Measurements from ENCODE around the gene ADAMTSL2. TPM values are rescaled to one million over a fixed set of nuclear protein-coding genes. Genes with fewer than 3 reads are reported as not detected.

The ADAMTSL2 gene
- total and polyA plus RNA-seq, 2 of the 13 experiments (the other 11 are each of a cell fraction or from before 2014, with no cell fraction given) = 1.9 to 3.8 TPM

DNA sequence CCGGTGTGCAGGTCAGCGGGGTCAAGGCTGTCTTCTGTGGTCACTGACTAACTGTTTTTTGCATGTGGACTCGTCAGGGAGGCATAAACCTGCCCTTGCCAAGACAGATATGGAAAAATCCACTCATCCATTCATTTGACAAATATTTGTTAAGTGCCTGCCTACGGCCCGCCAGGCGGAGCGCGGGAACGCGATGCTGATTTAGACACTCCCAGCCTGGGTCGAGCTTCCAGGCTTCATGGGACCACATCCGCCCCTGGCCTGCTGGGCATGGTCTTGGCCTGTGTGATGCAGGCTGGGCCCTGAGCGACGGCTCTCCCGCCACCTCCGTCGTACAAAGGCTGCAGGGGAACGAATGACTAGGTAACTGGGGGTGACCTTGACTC, 27.9 kb upstream of the ADAMTSL2 start (continued):
- TF ChIP-seq, protein P1, sequence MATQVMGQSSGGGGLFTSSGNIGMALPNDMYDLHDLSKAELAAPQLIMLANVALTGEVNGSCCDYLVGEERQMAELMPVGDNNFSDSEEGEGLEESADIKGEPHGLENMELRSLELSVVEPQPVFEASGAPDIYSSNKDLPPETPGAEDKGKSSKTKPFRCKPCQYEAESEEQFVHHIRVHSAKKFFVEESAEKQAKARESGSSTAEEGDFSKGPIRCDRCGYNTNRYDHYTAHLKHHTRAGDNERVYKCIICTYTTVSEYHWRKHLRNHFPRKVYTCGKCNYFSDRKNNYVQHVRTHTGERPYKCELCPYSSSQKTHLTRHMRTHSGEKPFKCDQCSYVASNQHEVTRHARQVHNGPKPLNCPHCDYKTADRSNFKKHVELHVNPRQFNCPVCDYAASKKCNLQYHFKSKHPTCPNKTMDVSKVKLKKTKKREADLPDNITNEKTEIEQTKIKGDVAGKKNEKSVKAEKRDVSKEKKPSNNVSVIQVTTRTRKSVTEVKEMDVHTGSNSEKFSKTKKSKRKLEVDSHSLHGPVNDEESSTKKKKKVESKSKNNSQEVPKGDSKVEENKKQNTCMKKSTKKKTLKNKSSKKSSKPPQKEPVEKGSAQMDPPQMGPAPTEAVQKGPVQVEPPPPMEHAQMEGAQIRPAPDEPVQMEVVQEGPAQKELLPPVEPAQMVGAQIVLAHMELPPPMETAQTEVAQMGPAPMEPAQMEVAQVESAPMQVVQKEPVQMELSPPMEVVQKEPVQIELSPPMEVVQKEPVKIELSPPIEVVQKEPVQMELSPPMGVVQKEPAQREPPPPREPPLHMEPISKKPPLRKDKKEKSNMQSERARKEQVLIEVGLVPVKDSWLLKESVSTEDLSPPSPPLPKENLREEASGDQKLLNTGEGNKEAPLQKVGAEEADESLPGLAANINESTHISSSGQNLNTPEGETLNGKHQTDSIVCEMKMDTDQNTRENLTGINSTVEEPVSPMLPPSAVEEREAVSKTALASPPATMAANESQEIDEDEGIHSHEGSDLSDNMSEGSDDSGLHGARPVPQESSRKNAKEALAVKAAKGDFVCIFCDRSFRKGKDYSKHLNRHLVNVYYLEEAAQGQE (IDR thresholded peaks at IDR 0.05; ENCODE audit: borderline replicate concordance in 1 of 2, low read depth in 1 of 2, low read length in 2 of 2) = no peak
- TF ChIP-seq ZMYM3 (CRISPR knock-in tag; IDR thresholded peaks at IDR 0.05) (0 out of 2 replicates have a peak, but pooled peaks have one; percentile 46), NCOA2 (CRISPR knock-in tag; IDR thresholded peaks at IDR 0.05) (peak; percentile 80), ZNF12 (CRISPR knock-in tag; IDR thresholded peaks at IDR 0.05) (no peak; the same call in 1 of the 2 replicates), ZNF790 (CRISPR knock-in tag; IDR thresholded peaks at IDR 0.05; ENCODE audit: borderline replicate concordance) (no peak), ZNF557 (CRISPR knock-in tag; IDR thresholded peaks at IDR 0.05) (peak; percentile 83), ZNF703 (CRISPR knock-in tag; IDR thresholded peaks at IDR 0.05; ENCODE audit: borderline replicate concordance) (no peak), LCORL (IDR thresholded peaks at IDR 0.05) (no peak), LCORL (CRISPR knock-in tag; IDR thresholded peaks at IDR 0.05) (peak; percentile 99), ERF (CRISPR knock-in tag; IDR thresholded peaks at IDR 0.05) (peak; percentile 74; the same call in 1 of the 2 replicates), TGIF2 (CRISPR knock-in tag; IDR thresholded peaks at IDR 0.05) (peak; percentile 70; the same call in 1 of the 2 replicates), HMG20B (CRISPR knock-in tag; conservative IDR thresholded peaks at IDR 0.05) (peak; percentile 45; the same call in 1 of the 2 replicates), POLR2AphosphoS5 (IDR thresholded peaks at IDR 0.05; ENCODE audit: low read depth, low read length) (no peak)
- TF ChIP-seq, protein P2, sequence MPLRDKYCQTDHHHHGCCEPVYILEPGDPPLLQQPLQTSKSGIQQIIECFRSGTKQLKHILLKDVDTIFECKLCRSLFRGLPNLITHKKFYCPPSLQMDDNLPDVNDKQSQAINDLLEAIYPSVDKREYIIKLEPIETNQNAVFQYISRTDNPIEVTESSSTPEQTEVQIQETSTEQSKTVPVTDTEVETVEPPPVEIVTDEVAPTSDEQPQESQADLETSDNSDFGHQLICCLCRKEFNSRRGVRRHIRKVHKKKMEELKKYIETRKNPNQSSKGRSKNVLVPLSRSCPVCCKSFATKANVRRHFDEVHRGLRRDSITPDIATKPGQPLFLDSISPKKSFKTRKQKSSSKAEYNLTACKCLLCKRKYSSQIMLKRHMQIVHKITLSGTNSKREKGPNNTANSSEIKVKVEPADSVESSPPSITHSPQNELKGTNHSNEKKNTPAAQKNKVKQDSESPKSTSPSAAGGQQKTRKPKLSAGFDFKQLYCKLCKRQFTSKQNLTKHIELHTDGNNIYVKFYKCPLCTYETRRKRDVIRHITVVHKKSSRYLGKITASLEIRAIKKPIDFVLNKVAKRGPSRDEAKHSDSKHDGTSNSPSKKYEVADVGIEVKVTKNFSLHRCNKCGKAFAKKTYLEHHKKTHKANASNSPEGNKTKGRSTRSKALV (CRISPR knock-in tag; IDR thresholded peaks at IDR 0.05) = peak; percentile 88; the same call in 1 of the 2 replicates
- TF ChIP-seq, protein P3, sequence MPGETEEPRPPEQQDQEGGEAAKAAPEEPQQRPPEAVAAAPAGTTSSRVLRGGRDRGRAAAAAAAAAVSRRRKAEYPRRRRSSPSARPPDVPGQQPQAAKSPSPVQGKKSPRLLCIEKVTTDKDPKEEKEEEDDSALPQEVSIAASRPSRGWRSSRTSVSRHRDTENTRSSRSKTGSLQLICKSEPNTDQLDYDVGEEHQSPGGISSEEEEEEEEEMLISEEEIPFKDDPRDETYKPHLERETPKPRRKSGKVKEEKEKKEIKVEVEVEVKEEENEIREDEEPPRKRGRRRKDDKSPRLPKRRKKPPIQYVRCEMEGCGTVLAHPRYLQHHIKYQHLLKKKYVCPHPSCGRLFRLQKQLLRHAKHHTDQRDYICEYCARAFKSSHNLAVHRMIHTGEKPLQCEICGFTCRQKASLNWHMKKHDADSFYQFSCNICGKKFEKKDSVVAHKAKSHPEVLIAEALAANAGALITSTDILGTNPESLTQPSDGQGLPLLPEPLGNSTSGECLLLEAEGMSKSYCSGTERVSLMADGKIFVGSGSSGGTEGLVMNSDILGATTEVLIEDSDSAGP (CRISPR knock-in tag; IDR thresholded peaks at IDR 0.05; ENCODE audit: borderline replicate concordance) = peak; percentile 71; the same call in 1 of the 2 replicates
- TF ChIP-seq, protein P4, sequence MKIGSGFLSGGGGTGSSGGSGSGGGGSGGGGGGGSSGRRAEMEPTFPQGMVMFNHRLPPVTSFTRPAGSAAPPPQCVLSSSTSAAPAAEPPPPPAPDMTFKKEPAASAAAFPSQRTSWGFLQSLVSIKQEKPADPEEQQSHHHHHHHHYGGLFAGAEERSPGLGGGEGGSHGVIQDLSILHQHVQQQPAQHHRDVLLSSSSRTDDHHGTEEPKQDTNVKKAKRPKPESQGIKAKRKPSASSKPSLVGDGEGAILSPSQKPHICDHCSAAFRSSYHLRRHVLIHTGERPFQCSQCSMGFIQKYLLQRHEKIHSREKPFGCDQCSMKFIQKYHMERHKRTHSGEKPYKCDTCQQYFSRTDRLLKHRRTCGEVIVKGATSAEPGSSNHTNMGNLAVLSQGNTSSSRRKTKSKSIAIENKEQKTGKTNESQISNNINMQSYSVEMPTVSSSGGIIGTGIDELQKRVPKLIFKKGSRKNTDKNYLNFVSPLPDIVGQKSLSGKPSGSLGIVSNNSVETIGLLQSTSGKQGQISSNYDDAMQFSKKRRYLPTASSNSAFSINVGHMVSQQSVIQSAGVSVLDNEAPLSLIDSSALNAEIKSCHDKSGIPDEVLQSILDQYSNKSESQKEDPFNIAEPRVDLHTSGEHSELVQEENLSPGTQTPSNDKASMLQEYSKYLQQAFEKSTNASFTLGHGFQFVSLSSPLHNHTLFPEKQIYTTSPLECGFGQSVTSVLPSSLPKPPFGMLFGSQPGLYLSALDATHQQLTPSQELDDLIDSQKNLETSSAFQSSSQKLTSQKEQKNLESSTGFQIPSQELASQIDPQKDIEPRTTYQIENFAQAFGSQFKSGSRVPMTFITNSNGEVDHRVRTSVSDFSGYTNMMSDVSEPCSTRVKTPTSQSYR (CRISPR knock-in tag; IDR thresholded peaks at IDR 0.05; ENCODE audit: borderline replicate concordance) = no peak
- TF ChIP-seq, protein P5, sequence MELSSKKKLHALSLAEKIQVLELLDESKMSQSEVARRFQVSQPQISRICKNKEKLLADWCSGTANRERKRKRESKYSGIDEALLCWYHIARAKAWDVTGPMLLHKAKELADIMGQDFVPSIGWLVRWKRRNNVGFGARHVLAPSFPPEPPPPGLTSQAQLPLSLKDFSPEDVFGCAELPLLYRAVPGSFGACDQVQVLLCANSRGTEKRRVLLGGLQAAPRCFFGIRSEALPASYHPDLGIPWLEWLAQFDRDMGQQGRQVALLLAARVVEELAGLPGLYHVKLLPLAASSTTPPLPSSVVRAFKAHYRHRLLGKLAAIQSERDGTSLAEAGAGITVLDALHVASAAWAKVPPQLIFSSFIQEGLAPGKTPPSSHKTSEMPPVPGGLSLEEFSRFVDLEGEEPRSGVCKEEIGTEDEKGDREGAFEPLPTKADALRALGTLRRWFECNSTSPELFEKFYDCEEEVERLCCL (CRISPR knock-in tag; IDR thresholded peaks at IDR 0.05; ENCODE audit: borderline replicate concordance) = no peak
- TF ChIP-seq, protein P6, sequence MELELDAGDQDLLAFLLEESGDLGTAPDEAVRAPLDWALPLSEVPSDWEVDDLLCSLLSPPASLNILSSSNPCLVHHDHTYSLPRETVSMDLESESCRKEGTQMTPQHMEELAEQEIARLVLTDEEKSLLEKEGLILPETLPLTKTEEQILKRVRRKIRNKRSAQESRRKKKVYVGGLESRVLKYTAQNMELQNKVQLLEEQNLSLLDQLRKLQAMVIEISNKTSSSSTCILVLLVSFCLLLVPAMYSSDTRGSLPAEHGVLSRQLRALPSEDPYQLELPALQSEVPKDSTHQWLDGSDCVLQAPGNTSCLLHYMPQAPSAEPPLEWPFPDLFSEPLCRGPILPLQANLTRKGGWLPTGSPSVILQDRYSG (CRISPR knock-in tag; IDR thresholded peaks at IDR 0.05) = 0 out of 2 replicates have a peak, but pooled peaks have one; percentile 51
